Measurements from ENCODE around the gene ITGA11. TPM values are rescaled to one million over a fixed set of nuclear protein-coding genes. Genes with fewer than 3 reads are reported as not detected.

The ITGA11 gene
- total and polyA plus RNA-seq, 2 of the 13 experiments (the other 11 are each of a cell fraction or from before 2014, with no cell fraction given): not detected

DNA sequence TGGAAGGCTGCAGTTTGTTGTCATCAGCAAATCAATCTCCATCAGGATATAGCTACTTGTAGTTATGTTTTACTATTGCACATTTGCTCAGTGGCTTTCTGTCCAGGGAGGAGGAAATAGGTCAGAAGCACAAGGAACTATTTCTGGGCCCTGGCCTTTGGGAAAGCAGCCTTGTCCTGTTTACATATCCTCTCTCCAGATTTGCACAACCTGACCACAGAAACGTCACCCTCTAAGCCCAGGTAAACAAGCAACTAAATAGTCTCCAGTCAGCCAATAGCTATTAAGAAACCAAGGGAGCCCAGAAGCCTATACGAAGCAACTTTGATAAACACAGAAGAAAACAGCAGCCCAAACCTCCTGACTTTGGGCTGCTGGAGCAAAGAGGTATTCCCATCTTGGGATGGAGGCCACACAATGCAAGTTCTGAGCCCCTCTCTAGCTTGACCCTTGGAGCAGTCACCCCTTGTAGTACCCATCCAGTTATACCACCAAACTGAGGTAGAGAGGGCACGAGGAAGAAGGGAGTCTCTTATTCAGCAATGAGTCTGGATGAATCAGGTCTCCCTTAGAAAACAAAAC lies 156.7 kb downstream of the ITGA11 start (continued):
- TF ChIP-seq ZNF546 (CRISPR knock-in tag; conservative IDR thresholded peaks at IDR 0.05): no peak
- no peak for TF ChIP-seq AHR (CRISPR knock-in tag; IDR thresholded peaks at IDR 0.05)
- no peak for TF ChIP-seq MBNL3 (CRISPR knock-in tag; conservative IDR thresholded peaks at IDR 0.05)
- TF ChIP-seq ZNF7 (CRISPR knock-in tag; IDR thresholded peaks at IDR 0.05): no peak
- TF ChIP-seq, protein P1, sequence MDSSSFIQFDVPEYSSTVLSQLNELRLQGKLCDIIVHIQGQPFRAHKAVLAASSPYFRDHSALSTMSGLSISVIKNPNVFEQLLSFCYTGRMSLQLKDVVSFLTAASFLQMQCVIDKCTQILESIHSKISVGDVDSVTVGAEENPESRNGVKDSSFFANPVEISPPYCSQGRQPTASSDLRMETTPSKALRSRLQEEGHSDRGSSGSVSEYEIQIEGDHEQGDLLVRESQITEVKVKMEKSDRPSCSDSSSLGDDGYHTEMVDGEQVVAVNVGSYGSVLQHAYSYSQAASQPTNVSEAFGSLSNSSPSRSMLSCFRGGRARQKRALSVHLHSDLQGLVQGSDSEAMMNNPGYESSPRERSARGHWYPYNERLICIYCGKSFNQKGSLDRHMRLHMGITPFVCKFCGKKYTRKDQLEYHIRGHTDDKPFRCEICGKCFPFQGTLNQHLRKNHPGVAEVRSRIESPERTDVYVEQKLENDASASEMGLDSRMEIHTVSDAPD (CRISPR knock-in tag; IDR thresholded peaks at IDR 0.05): no peak
- TF ChIP-seq ZNF430 (CRISPR knock-in tag; IDR thresholded peaks at IDR 0.05): no peak
- no peak for TF ChIP-seq ZNF605 (CRISPR knock-in tag; IDR thresholded peaks at IDR 0.05)
- TF ChIP-seq, protein P2, sequence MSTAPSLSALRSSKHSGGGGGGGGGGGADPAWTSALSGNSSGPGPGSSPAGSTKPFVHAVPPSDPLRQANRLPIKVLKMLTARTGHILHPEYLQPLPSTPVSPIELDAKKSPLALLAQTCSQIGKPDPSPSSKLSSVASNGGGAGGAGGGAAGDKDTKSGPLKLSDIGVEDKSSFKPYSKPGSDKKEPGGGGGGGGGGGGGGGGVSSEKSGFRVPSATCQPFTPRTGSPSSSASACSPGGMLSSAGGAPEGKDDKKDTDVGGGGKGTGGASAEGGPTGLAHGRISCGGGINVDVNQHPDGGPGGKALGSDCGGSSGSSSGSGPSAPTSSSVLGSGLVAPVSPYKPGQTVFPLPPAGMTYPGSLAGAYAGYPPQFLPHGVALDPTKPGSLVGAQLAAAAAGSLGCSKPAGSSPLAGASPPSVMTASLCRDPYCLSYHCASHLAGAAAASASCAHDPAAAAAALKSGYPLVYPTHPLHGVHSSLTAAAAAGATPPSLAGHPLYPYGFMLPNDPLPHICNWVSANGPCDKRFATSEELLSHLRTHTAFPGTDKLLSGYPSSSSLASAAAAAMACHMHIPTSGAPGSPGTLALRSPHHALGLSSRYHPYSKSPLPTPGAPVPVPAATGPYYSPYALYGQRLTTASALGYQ (CRISPR knock-in tag; IDR thresholded peaks at IDR 0.05): no peak
- TF ChIP-seq ETV6 (CRISPR knock-in tag; conservative IDR thresholded peaks at IDR 0.05): no peak
- TF ChIP-seq ZBTB20 (CRISPR knock-in tag; IDR thresholded peaks at IDR 0.05; ENCODE audit: borderline replicate concordance, low read depth): no peak
- TF ChIP-seq KAT2B (IDR thresholded peaks at IDR 0.05; ENCODE audit: borderline replicate concordance, low read depth, low read length): no peak
- TF ChIP-seq XRCC5 (optimal IDR thresholded peaks at IDR 0.05; ENCODE audit: low read length): no peak
- no peak for TF ChIP-seq ZNF263 (CRISPR knock-in tag; IDR thresholded peaks at IDR 0.05)
- TF ChIP-seq ZNF451 (CRISPR knock-in tag; IDR thresholded peaks at IDR 0.05): no peak
- no peak for TF ChIP-seq ZNF282 (IDR thresholded peaks at IDR 0.05; ENCODE audit: partially characterized antibody)
- TF ChIP-seq, protein P3, sequence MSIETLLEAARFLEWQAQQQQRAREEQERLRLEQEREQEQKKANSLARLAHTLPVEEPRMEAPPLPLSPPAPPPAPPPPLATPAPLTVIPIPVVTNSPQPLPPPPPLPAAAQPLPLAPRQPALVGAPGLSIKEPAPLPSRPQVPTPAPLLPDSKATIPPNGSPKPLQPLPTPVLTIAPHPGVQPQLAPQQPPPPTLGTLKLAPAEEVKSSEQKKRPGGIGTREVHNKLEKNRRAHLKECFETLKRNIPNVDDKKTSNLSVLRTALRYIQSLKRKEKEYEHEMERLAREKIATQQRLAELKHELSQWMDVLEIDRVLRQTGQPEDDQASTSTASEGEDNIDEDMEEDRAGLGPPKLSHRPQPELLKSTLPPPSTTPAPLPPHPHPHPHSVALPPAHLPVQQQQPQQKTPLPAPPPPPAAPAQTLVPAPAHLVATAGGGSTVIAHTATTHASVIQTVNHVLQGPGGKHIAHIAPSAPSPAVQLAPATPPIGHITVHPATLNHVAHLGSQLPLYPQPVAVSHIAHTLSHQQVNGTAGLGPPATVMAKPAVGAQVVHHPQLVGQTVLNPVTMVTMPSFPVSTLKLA (IDR thresholded peaks at IDR 0.05): no peak
- TF ChIP-seq, protein P4, sequence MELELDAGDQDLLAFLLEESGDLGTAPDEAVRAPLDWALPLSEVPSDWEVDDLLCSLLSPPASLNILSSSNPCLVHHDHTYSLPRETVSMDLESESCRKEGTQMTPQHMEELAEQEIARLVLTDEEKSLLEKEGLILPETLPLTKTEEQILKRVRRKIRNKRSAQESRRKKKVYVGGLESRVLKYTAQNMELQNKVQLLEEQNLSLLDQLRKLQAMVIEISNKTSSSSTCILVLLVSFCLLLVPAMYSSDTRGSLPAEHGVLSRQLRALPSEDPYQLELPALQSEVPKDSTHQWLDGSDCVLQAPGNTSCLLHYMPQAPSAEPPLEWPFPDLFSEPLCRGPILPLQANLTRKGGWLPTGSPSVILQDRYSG (CRISPR knock-in tag; IDR thresholded peaks at IDR 0.05): no peak
- TF ChIP-seq, protein P5, sequence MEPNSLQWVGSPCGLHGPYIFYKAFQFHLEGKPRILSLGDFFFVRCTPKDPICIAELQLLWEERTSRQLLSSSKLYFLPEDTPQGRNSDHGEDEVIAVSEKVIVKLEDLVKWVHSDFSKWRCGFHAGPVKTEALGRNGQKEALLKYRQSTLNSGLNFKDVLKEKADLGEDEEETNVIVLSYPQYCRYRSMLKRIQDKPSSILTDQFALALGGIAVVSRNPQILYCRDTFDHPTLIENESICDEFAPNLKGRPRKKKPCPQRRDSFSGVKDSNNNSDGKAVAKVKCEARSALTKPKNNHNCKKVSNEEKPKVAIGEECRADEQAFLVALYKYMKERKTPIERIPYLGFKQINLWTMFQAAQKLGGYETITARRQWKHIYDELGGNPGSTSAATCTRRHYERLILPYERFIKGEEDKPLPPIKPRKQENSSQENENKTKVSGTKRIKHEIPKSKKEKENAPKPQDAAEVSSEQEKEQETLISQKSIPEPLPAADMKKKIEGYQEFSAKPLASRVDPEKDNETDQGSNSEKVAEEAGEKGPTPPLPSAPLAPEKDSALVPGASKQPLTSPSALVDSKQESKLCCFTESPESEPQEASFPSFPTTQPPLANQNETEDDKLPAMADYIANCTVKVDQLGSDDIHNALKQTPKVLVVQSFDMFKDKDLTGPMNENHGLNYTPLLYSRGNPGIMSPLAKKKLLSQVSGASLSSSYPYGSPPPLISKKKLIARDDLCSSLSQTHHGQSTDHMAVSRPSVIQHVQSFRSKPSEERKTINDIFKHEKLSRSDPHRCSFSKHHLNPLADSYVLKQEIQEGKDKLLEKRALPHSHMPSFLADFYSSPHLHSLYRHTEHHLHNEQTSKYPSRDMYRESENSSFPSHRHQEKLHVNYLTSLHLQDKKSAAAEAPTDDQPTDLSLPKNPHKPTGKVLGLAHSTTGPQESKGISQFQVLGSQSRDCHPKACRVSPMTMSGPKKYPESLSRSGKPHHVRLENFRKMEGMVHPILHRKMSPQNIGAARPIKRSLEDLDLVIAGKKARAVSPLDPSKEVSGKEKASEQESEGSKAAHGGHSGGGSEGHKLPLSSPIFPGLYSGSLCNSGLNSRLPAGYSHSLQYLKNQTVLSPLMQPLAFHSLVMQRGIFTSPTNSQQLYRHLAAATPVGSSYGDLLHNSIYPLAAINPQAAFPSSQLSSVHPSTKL (CRISPR knock-in tag; IDR thresholded peaks at IDR 0.05): peak; percentile 69
